Tracheal epithelial cell (primary cell): Measurements from ENCODE around the gene GLT8D2. TPM values are rescaled to one million over a fixed set of nuclear protein-coding genes. Genes with fewer than 3 reads are reported as not detected.

ENCODE experiments used
- total RNA-seq: library from RNA; depleted of rRNA; stranded (reverse); fragments of >200 nt; gene quantifications from 2 replicates; pipeline ENCODE4 v1.2.1, GENCODE V29; 2014

The GLT8D2 gene, protein sequence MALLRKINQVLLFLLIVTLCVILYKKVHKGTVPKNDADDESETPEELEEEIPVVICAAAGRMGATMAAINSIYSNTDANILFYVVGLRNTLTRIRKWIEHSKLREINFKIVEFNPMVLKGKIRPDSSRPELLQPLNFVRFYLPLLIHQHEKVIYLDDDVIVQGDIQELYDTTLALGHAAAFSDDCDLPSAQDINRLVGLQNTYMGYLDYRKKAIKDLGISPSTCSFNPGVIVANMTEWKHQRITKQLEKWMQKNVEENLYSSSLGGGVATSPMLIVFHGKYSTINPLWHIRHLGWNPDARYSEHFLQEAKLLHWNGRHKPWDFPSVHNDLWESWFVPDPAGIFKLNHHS
- 0.43 and 2.9 TPM in 2 replicates for total RNA-seq

DNA sequence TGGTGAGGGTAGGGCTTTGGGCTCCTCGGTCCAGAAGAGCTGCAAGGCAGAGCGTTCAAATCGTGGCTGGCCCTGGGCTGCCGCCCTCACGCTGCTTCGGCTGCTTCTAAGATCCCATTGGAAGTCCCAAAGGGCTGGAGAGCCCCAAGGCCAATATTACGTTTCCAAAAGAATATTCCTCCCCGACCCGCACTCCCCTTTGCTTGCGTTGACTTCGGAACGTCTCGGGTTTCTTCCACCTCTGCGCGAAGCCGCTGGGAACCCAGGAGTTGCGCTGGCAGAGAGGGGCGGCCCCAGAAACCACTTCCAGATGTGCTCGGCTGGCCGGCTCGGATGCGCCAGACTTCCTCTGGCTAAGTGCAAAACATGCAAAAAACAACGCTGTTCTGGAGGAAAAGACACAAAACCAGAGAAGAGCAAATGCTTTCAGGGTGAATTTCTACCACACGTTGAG is at the start of gene GLT8D2:
Gene GLT8D2, minus strand, starts transcription at position 285 of the 454 bp plus-strand sequence. CDS start 30,539 bp downstream, outside the sequence.

DNA sequence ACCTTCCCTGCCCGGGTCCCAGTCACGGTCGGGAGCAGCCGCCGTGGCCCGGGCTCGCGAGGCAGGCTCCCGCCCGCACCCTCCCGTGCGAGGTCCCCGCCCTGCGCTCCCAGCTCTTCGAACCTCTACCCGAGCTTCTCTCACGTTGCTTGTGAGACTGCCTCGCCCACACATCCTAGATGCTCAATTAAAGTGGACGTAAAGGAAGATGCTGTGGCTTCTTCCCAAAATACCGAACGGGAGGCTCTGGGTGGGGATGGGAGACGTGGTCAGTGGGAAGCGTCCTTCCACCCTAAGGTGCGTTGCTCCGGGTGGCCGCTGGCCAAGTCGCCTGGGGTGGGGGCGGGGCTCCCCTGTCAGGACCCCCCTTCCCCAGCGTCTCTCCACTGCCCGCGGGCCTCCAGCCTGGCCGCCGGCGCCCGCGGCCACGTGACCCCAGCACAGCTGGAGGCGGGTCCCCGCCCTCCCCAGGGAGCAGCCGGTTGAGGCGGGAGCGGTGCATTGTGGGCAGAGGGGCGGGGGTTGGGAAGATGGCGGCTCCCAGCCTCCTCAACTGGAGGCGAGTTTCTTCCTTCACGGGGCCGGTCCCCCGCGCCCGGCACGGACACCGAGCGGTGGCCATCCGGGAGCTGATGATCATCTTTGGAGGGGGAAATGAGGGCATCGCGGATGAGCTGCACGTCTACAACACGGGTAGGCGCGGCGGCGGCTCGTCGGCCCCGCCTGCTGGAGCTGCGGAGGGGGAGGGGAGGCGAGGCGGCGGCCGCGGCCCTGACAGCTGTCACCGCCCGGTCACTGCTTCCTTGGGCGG is 14.2 kb upstream of the GLT8D2 start, which contains the start of gene HCFC2:
Gene HCFC2, plus strand, starts transcription at position 501 of the 811 bp plus-strand sequence. Its CDS starts 30 bp downstream, at position 531.

GRCh38 chr12:103965590-103966504 is 84.1 kb downstream of the GLT8D2 start, which contains the start of gene TDG:
TSS of gene TDG (plus strand) at chr12:103965872. CDS start at chr12:103966038, 166 bp downstream.

Other genes starting within 250 kb of the GLT8D2 start
- 6.6 and 13.7 TPM in 2 replicates for gene NT5DC3, start 209.0 kb downstream of the GLT8D2 start, total RNA-seq
- gene HSP90B1, start 119.8 kb downstream of the GLT8D2 start, total RNA-seq, result 441 and 645 TPM in 2 replicates
- 21.3 and 26.0 TPM in 2 replicates for gene TDG, start 84.3 kb downstream of the GLT8D2 start, total RNA-seq
- gene HCFC2, start 14.3 kb upstream of the GLT8D2 start, total RNA-seq, result 8.2 and 8.5 TPM in 2 replicates
- gene NFYB, start 88.0 kb upstream of the GLT8D2 start, total RNA-seq, result 9.2 and 11.9 TPM in 2 replicates
- 133 and 190 TPM in 2 replicates for gene TXNRD1, start 165.6 kb upstream of the GLT8D2 start, total RNA-seq